ENCODE data around the gene PSMB7. TPM values are rescaled to one million over a fixed set of nuclear protein-coding genes. Genes with fewer than 3 reads are reported as not detected.

Gene PSMB7
- total and polyA plus RNA-seq, 2 of the 13 experiments (the other 11 are each of a cell fraction or from before 2014, with no cell fraction given) = 259 to 291 TPM

GRCh38 chr9:124386201-124386600 is 29.0 kb downstream of the PSMB7 start (continued):
- no peak for TF ChIP-seq U2AF2 (IDR thresholded peaks at IDR 0.05; ENCODE audit: low read depth, low read length)
- peak; percentile 49; the same call in 1 of the 2 replicates for TF ChIP-seq POLR2AphosphoS5 (IDR thresholded peaks at IDR 0.05; ENCODE audit: low read depth, low read length)
- TF ChIP-seq THAP9 (CRISPR knock-in tag; IDR thresholded peaks at IDR 0.05; ENCODE audit: borderline replicate concordance) = no peak
- no peak for TF ChIP-seq NR3C1 (CRISPR knock-in tag; IDR thresholded peaks at IDR 0.05)
- no peak for TF ChIP-seq BORCS8-MEF2B (CRISPR knock-in tag; IDR thresholded peaks at IDR 0.05)
- peak; percentile 46; the same call in 1 of the 2 replicates for TF ChIP-seq ZNF281 (CRISPR knock-in tag; IDR thresholded peaks at IDR 0.05; ENCODE audit: borderline replicate concordance)
- TF ChIP-seq SCMH1 (CRISPR knock-in tag; IDR thresholded peaks at IDR 0.05; ENCODE audit: borderline replicate concordance) = no peak
- TF ChIP-seq RFXAP (CRISPR knock-in tag; IDR thresholded peaks at IDR 0.05; ENCODE audit: borderline replicate concordance) = peak; percentile 68; the same call in 1 of the 2 replicates
- TF ChIP-seq RFX1 (IDR thresholded peaks at IDR 0.05) = no peak
- no peak for TF ChIP-seq CBX2 (IDR thresholded peaks at IDR 0.05; ENCODE audit: low read depth, low read length)
- no peak for TF ChIP-seq CBX2 (CRISPR knock-in tag; IDR thresholded peaks at IDR 0.05; ENCODE audit: low read depth)
- peak; percentile 50; the same call in 1 of the 2 replicates for TF ChIP-seq ZMYM2 (CRISPR knock-in tag; IDR thresholded peaks at IDR 0.05)
- peak; percentile 94 for TF ChIP-seq NCOR1 (IDR thresholded peaks at IDR 0.05; ENCODE audit: borderline replicate concordance, low read length)
- TF ChIP-seq TIGD3 (CRISPR knock-in tag; IDR thresholded peaks at IDR 0.05; ENCODE audit: borderline replicate concordance) = no peak
- TF ChIP-seq ZNF503 (CRISPR knock-in tag; IDR thresholded peaks at IDR 0.05) = peak; percentile 97
- TF ChIP-seq ZNF878 (CRISPR knock-in tag; IDR thresholded peaks at IDR 0.05) = peak; percentile 87
- no peak for TF ChIP-seq BCLAF1 (IDR thresholded peaks at IDR 0.05)
- TF ChIP-seq ZNF788 (CRISPR knock-in tag; IDR thresholded peaks at IDR 0.05; ENCODE audit: borderline replicate concordance) = peak; percentile 27; the same call in 1 of the 2 replicates
- no peak for TF ChIP-seq ZNF501 (CRISPR knock-in tag; IDR thresholded peaks at IDR 0.05)
